ENCODE measurements around the gene CCER1.

DNA sequence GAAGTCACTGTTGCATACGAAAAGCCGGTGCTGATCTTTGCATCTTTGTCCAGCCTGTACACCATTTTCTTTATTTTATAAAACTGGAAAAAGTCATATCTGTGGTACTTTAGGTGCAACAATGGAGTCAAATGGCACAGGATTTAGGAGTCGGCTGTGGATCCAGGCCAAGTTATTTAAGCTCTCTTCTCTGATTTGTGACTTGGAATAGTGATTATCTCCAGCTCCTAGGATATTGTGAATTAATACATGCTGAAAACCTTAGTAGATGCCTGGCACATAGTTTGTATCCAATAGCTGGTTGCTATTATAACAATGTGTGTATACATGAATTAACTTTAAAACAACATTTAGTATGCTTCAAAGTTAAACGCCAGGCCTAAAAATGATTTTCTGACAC lies 6.2 kb upstream of the CCER1 start:
- TF ChIP-seq TAF1 (IDR thresholded peaks at IDR 0.05; ENCODE audit: borderline replicate concordance, low read depth, low read length) (no peak), POLR2A (IDR thresholded peaks at IDR 0.05; ENCODE audit: low read depth, low read length) (no peak), POLR2AphosphoS5 (IDR thresholded peaks at IDR 0.05; ENCODE audit: low read depth, low read length) (no peak)

Measured in GM12892 (cell line).